K562 (cell line): ENCODE data around the gene ENSA. TPM values are rescaled to one million over a fixed set of nuclear protein-coding genes. Genes with fewer than 3 reads are reported as not detected.

Experiments
- CBX2 ChIP-seq: fragments of 200-600 bp; sonication (generic); IDR thresholded peaks from one replicate; pipeline ENCODE4 v1.6.1; 2012; ENCODE audit warnings: mild to moderate bottlenecking, low read length, inconsistent platforms; ENCODE audit not compliant: insufficient read depth, poor library complexity, severe bottlenecking
- CCAR2 ChIP-seq: fragments of 200-400 bp; formaldehyde crosslinking; IDR thresholded peaks from 2 replicates; pipeline ENCODE4 v1.6.1; 2017; ENCODE audit warnings: mild to moderate bottlenecking, low read depth, low read length
- IFI16 ChIP-seq: fragments of 250-450 bp; sonication (Bioruptor Pico); IDR thresholded peaks from 2 replicates; pipeline ENCODE4 v2.1.2; 2022; ENCODE audit warnings: mild to moderate bottlenecking, inconsistent platforms
- MLLT1 ChIP-seq, 2 experiments: fragments of 450-650 bp; IDR thresholded peaks; 2 replicates each; pipeline ENCODE4 v1.6.1; 2016
- MNT ChIP-seq, 2 experiments: fragments of 450-650 bp; conservative IDR thresholded peaks; 2 replicates each; pipeline ENCODE4 v1.6.1; 2017; ENCODE audit warnings: mild to moderate bottlenecking in 2 of 2, moderate library complexity in 2 of 2
- NCOA4 ChIP-seq: fragments of 450-650 bp; IDR thresholded peaks from 2 replicates; pipeline ENCODE4 v1.6.1; 2018; ENCODE audit warnings: mild to moderate bottlenecking; ENCODE audit not compliant: partially characterized antibody
- PHF20 ChIP-seq: fragments of 450-650 bp; IDR thresholded peaks from 2 replicates; pipeline ENCODE4 v1.6.1; 2018; ENCODE audit not compliant: partially characterized antibody
- PPARD ChIP-seq: fragments of 250-450 bp; sonication (Bioruptor Pico); IDR thresholded peaks from 2 replicates; pipeline ENCODE4 v1.8.0; 2022; ENCODE audit warnings: inconsistent platforms, mild to moderate bottlenecking, moderate library complexity
- PREB ChIP-seq: sonication (generic); formaldehyde crosslinking; IDR thresholded peaks from 2 replicates; pipeline ENCODE4 v1.8.1; 2023; ENCODE audit warnings: mild to moderate bottlenecking, missing genetic modification reagents
- RNF219 ChIP-seq: fragments of 250-450 bp; sonication (Bioruptor Pico); IDR thresholded peaks from 2 replicates; pipeline ENCODE4 v1.5.0; 2022; ENCODE audit warnings: mild to moderate bottlenecking
- RREB1 ChIP-seq: fragments of 250-450 bp; sonication (Bioruptor Pico); IDR thresholded peaks from 2 replicates; pipeline ENCODE4 v1.4.0; 2020
- TGIF2 ChIP-seq: sonication (generic); formaldehyde crosslinking; IDR thresholded peaks from 2 replicates; pipeline ENCODE4 v1.8.1; 2022; ENCODE audit warnings: mild to moderate bottlenecking, missing genetic modification reagents, moderate library complexity
- YY1 ChIP-seq, 3 experiments: IDR thresholded peaks; 2 replicates each; pipeline ENCODE4 v1.6.1; 2011; ENCODE audit warnings: low read length in 2 of 3, mild to moderate bottlenecking in 2 of 3, moderate library complexity in 2 of 3, borderline replicate concordance in 1 of 3, control low read depth in 1 of 3, low read depth in 1 of 3; ENCODE audit not compliant: insufficient read depth in 3 of 3, insufficient replicate concordance in 2 of 3, control insufficient read depth in 1 of 3, insufficient read length in 1 of 3; ENCODE audit errors: extremely low read depth in 1 of 3
- polyA plus RNA-seq, 8 experiments: library from polyadenylated mRNA; depleted of rRNA in 4 of 8; stranded (reverse) in 5 of 8; unstranded in 3 of 8; fragments of >200 nt; fragmentation: Nextera tagmentation in 2 of 8; fragmentation: Illumina TruSeq in 1 of 8; extraction: Ambion mirVana in 2 of 8; extraction: Trizol in 1 of 8; gene quantifications; 2 replicates each; pipeline versions ENCODE4 v1.2.1 to v1.2.3, GENCODE V29; 2011 to 2014; ENCODE audit warnings: inconsistent platforms in 1 of 8, missing spikeins in 1 of 8
- total RNA-seq, 7 experiments: library from RNA; depleted of rRNA in 6 of 7; stranded (reverse); fragments of >200 nt in 6 of 7; fragmentation: Illumina TruSeq in 2 of 7; extraction: Trizol in 2 of 7; gene quantifications; 2 replicates each; pipeline versions ENCODE4 v1.2.1 to v1.2.3, GENCODE V29; 2011 to 2021; ENCODE audit warnings: low replicate concordance in 1 of 7

The ENSA gene
- total and polyA plus RNA-seq, 9 of the 15 experiments (the other 6 are each of a cell fraction or from before 2014, with no cell fraction given), result 68.1 to 605 (median 188) TPM

GRCh38 chr1:150579945-150580642, 49.3 kb downstream of the ENSA start (continued):
- no peak for TF ChIP-seq CBX2
- TF ChIP-seq PREB (CRISPR knock-in tag), result no peak
- TF ChIP-seq PHF20, result no peak
- no peak for TF ChIP-seq YY1 (IDR thresholded peaks at IDR 0.05; ENCODE audit: borderline replicate concordance in 1 of 3, control insufficient read depth in 1 of 3, extremely low read depth in 1 of 3, insufficient read depth in 3 of 3, insufficient read length in 1 of 3, insufficient replicate concordance in 2 of 3, low read depth in 1 of 3, low read length in 2 of 3)
- no peak for TF ChIP-seq CCAR2
- no peak for TF ChIP-seq NCOA4
- 0 out of 4 replicates have a peak, but pooled peaks have one; percentile 16 to 26 for TF ChIP-seq MNT (conservative IDR thresholded peaks at IDR 0.05)
- TF ChIP-seq RREB1 (CRISPR knock-in tag), result no peak
- TF ChIP-seq PPARD (CRISPR knock-in tag), result no peak
- TF ChIP-seq MLLT1 (IDR thresholded peaks at IDR 0.05), result 0 out of 4 replicates have a peak, but pooled peaks of 1 of the 2 experiments have one; percentile 17
- no peak for TF ChIP-seq TGIF2 (CRISPR knock-in tag)
- TF ChIP-seq RNF219, result no peak
- no peak for TF ChIP-seq IFI16 (CRISPR knock-in tag)
